Fibroblast of mammary gland (primary cell): Measurements from ENCODE around the gene SCGB2B2.
"Not testable (repeated sequence)": the region's sequence is repeated elsewhere in the genome, so short reads cannot be mapped to it uniquely, and the experiment has no call there.

Experiments
- DNase-seq: peaks from one replicate; pipeline ENCODE4 v3.0.0-alpha.2; 2010; ENCODE audit warnings: low read depth
- H3K4me3 ChIP-seq: 2 replicates; pipeline ENCODE4 v1.5.1; 2011; ENCODE audit warnings: low read depth, mild to moderate bottlenecking, low read length, moderate library complexity; ENCODE audit not compliant: control insufficient read depth
- TF ChIP-seq, protein P1 (sequence below): conservative IDR thresholded peaks from 2 replicates; pipeline ENCODE4 v1.5.1; 2011; ENCODE audit warnings: low read depth, low read length, inconsistent platforms; ENCODE audit not compliant: control insufficient read depth, insufficient read depth

Gene SCGB2B2

DNA sequence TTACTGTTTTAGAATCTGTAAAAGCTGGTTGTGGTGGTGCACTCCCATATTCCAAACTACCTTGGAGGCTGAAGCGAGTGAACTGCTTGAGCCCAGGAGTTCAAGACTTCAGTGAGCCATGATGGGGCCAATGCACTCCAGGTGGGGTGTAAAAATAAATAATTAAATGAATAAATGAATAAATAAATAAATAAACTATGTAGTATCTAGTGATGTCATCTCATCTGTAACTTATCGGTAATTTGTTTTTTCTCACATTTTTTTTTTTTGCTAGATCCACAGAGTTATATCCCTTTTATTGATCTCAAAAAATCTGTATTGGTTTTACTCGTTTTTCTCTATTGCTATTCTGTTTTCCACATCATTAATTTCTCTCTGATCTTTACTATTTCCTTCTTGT lies 5.0 kb downstream of the SCGB2B2 start:
- H3K4me3 ChIP-seq = no peak overlapping the region
- TF ChIP-seq, protein P1, sequence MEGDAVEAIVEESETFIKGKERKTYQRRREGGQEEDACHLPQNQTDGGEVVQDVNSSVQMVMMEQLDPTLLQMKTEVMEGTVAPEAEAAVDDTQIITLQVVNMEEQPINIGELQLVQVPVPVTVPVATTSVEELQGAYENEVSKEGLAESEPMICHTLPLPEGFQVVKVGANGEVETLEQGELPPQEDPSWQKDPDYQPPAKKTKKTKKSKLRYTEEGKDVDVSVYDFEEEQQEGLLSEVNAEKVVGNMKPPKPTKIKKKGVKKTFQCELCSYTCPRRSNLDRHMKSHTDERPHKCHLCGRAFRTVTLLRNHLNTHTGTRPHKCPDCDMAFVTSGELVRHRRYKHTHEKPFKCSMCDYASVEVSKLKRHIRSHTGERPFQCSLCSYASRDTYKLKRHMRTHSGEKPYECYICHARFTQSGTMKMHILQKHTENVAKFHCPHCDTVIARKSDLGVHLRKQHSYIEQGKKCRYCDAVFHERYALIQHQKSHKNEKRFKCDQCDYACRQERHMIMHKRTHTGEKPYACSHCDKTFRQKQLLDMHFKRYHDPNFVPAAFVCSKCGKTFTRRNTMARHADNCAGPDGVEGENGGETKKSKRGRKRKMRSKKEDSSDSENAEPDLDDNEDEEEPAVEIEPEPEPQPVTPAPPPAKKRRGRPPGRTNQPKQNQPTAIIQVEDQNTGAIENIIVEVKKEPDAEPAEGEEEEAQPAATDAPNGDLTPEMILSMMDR = no peak
- DNase-seq = no peak

DNA sequence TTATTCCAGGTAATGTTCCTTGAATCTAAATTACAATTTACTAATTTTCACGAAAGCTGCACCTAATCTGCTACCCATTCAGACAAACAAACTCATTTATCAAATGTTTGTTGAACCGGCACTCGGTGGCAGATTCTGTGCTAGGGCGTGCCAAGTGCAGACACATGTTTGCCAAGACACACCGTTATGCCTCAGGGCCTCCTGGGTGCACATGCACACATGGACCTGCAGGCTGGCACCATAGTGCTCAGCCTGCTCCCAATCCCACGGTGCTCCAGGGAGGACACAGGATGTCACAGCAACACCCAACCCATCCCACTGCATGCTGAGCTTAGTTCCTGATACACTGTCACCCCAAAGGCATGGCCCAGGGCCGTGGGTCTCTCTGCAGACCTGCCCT lies 7.7 kb downstream of the SCGB2B2 start:
- TF ChIP-seq, protein P1 = no peak
- DNase-seq = no peak
- H3K4me3 ChIP-seq = no peak overlapping the region

- not testable (repeated sequence) for DNase-seq, H3K4me3 ChIP-seq
Measured at GRCh38 chr19:34668690-34669089, 8.3 kb downstream of the SCGB2B2 start.

- DNase-seq, H3K4me3 ChIP-seq: not testable (repeated sequence)
Measured at GRCh38 chr19:34668077-34668689, 8.8 kb downstream of the SCGB2B2 start.

GRCh38 chr19:34667349-34668076 lies 9.4 kb downstream of the SCGB2B2 start:
- H3K4me3 ChIP-seq = no peak overlapping the region
- peak; percentile 15 for DNase-seq
- TF ChIP-seq, protein P1 = no peak

GRCh38 chr19:34666958-34667265 lies 10.0 kb downstream of the SCGB2B2 start:
- no peak for DNase-seq
- TF ChIP-seq, protein P1 = no peak
- no peak overlapping the region for H3K4me3 ChIP-seq

GRCh38 chr19:34666200-34666957 lies 10.6 kb downstream of the SCGB2B2 start:
- DNase-seq = no peak
- H3K4me3 ChIP-seq = no peak overlapping the region
- TF ChIP-seq, protein P1 = no peak

DNA sequence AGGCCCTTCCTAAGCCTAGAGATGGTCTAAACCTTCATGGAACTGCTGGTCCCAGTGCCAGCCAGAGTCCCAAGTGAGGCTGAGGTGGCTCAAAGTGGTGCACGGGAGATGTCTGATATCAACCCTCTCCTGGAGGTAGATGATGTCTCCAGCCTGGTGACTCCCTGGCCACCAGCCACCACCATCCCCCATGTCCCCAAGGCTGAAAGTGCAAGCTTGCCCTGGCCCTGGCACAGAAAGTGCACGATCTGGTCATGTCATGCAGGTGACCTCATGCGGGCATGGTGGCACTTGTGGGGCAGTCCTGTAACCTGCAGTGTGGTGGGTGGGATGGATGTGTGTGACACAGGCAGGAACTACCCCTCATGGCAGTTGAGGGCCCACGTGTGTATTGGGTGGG lies 11.7 kb downstream of the SCGB2B2 start:
- DNase-seq, H3K4me3 ChIP-seq: not testable (repeated sequence)
